Cortex of kidney (tissue), 1 donor: ENCODE results near the gene MRPS18A.

Experiments used
- DNase-seq: peaks from one replicate; lab custom pipeline; 2025; lab: John Stamatoyannopoulos, UW

The MRPS18A gene

DNA sequence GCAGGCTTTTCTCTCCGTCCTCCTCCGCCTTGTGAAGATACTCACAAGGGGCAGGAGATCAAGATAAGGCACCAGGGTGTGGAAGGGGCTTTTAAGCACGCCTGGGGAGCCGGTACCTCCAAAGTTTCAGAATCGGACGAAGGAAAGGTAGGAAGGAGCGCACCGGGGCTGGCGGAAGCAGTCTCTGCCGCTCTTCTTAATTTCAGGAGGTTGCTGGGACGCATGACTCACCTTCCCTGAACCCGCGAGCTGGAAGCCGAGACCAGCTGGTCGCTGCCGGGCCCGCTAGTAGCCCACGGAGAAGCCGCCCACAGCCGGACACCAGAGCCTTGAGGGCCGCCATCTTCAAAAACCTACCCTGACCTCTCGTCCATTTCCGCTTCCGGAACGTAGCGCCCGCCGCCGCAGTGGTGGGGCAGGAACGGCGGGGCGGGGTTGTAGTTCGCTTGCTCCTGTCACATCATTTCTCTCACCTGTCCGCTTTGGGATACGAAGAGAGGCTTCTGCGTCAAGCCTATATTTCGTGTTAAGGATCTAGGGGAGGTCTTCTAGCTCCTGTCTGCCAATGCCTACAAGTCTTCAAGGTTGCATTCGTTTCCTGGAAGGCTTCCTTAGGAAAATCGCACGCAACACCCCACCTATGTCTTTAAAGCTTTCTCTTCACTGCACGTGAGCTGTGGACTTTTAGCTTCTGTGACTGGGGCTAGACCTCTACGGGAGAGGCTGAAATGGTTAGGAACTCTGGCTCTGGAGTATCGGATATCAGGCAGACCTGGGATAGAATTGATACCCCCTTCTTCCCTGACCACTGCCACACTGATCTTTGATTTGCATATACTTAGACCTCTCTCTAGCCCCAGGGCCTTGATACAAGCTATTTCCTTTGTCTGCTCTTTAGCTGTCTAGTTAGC lies at the start of gene MRPS18A:
Gene MRPS18A (minus strand): TSS at position 355 of the 911 bp plus-strand sequence. CDS start 12 bp downstream, at position 343.
- no peak for DNase-seq

DNA sequence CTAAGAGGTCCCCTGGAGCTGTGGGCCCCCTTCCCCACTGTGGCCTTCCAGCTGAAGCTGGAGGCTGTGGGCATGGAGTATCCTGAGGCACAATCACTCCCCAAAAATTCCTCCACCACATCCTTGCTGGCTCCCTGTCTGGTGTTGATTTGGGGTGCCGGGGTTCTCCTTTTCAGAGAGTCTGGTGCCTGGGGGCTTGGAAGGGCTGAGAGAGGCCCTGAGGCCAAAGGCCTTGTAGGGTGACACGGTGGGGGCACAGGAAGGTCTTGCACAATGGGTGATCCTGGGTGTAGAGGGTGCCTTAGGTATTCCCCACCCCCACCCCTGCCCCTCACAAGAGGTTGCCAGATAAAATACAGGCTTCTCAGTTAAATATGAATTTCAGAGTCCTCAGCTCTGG lies 49.3 kb upstream of the MRPS18A start:
- no peak for DNase-seq

DNA sequence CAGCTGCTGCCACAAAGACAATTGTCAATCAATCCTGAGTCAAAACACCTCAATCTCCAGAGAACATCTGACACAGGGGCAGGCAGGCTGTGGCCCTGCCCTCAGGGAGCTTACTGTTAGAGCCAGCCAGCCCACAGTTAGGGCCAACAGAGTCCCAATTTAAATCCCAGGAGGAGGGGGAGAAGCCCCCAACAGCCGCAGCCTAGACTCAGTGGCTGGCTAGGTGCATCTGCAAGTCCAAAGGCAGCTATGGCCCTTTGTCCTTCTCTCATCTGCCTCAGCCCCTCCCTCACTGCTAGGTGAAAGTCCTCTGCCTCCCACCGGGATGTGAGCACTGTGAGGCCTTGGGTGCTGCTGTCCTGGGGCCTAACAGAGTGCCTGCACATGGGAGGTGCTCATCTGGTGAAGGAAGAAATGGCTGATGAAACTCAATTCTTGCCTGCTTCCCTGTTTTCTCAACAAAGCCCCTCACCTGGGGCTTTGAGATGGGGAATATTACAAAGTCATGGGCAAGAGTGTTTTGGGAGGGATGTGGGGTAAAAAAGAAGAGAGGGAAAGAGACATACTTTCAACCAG lies 48.7 kb upstream of the MRPS18A start:
- DNase-seq, result no peak

DNA sequence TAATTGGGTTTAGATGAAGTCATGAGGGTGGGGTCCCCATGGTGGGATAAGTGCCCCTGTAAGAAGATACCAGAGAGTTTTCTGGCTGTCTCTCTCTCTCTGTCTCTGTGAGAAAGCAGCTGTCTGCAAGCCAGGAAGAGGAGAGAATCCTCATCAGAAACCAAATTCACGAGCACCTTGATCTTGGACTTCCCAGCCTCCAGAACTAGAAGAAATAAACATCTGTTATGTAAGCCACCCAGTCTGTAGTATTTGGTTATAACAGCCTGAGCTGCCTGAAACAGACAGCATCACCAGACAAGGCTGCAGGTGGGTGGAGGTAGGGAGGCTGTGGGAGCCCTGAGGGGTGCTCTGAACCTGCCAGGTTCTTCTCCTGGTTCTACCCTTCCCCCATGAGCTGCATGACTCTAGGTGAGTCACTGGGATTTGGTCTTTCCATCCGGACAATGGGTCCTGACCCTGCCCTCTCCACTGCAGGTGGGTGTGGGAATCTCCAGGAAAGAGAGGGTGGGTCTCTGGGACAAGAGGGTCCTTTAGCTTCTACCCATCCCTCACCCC lies 48.1 kb upstream of the MRPS18A start:
- DNase-seq, result no peak

DNA sequence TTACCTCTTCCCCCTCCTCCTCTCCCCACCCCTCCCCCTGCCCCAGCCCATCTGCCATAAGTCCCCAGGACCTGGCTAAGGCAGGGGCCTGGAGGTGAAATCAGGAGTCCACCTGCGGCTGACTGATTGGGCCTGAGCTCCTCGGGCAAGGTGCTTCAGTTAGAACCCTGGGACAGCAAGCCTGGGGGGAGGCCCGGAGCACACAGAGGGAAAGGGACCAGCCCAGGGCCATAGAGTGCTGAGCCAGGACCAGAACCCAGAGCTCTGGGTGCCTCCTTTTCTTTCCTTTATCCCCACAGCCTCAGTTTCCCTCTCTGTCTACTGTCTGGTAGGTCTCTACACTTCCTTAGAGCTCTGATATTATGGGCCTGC lies 46.7 kb upstream of the MRPS18A start:
- no peak for DNase-seq

DNA sequence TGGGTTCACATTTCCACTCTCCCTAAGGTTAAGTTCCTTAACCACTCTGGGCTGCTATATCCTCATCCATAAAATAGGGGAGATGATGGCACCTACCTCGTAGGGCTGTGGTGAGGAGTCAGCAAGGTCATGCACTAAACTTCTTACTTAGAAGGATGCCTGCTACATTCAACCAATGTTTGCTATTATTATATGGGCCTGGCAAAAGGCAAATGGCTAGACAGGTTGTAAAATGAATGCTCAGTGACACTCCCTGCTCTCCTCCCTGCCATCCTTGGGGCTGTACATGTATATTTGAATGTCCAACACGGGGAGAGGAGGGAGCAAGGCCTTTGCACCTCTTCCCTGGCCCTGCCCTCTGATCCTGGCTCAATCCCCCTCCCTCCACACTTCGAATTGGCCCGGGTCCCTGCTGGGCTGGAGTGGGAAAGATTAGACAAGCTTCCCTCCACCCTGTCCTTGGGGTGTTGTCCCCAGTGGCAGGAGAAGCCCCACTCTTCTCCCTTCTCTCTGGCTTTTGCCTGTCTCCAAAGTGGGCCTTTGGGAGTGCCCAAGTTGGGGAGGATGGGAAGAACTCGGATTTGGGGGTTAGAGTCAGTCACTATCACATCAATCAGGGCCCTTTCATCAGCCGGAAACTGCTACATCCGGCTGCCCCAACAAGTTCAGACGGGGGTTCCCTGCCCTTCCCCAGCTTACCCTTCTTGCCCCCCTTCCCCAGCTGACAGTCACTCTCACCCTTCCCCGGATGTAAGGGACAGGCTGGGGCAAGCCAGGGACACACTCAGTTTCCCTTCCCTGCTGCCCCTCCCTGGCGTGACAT lies 46.1 kb upstream of the MRPS18A start:
- no peak for DNase-seq

DNA sequence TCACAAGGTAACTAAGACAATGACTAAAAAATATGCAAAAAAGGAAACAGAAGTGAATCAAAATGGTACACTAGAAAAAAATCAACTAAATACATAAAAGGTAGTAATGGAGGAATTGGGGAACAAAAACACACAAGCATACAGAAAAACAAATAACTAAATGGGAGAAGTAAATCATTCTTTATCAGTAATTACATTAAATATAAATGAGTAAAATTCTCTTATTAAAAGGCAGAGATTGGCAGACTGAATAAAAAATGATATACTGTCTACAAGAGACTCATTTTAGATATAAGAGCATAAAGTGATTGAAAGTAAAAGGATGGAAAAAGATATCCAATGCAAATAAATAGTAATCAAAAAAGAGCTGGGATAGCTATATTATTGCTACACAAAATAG lies 43.0 kb upstream of the MRPS18A start:
- no peak for DNase-seq

DNA sequence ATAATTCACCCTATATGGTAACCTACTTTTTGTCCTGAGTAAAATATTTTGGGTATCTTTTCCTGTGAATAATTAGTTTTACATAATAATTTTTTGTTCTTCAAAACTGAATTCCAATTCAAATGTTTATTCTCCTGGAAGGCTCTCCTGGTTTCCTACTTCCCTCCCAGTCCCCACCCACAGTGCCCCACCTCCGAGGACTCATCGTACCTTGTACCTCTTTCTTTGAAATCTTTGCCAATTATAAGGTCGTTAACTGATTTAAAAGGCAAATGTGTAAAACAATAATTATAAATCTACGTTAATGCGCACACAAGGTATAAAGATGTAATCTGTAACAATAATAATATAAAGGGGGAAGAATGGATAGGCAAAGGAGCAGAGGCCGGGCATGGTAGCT lies 41.9 kb upstream of the MRPS18A start:
- no peak for DNase-seq

DNA sequence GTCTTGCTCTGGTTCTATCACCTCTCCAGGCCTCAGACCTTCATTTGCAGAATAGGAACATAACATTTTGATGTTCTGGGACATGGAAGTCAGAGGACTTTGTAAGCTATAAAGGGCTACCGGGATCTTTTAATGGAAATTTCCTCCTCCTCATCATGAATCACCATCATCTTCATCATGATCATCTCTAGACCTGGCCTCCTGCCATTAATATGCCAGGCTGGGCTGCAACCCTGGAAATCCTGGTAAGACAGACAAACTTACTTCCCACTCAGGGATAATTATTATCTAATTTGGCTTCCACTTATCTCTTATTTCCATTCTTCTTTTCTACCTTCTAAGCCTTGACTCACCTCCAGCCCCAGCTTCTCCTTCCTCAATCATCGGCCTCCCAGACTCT lies 41.0 kb upstream of the MRPS18A start:
- DNase-seq, result no peak

DNA sequence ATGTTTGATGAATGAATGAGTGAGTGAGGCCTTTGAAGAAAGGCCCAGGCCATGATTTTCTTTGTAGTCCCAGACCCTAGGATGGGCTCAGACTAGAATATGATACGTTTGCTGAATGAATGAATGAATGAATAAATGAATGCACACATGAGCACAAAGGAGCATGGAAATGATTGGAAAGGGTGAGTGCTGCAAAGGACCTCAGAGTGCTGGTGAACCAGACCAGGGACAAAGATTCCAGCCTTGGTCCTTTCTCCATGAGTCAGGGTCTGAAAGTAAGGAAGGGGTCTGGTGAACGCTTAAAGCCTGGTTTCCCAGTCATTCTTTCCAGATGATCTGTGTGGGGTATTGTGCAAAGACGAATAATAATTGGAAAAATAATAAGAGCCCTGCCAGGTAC lies 40.0 kb upstream of the MRPS18A start:
- DNase-seq, result no peak

DNA sequence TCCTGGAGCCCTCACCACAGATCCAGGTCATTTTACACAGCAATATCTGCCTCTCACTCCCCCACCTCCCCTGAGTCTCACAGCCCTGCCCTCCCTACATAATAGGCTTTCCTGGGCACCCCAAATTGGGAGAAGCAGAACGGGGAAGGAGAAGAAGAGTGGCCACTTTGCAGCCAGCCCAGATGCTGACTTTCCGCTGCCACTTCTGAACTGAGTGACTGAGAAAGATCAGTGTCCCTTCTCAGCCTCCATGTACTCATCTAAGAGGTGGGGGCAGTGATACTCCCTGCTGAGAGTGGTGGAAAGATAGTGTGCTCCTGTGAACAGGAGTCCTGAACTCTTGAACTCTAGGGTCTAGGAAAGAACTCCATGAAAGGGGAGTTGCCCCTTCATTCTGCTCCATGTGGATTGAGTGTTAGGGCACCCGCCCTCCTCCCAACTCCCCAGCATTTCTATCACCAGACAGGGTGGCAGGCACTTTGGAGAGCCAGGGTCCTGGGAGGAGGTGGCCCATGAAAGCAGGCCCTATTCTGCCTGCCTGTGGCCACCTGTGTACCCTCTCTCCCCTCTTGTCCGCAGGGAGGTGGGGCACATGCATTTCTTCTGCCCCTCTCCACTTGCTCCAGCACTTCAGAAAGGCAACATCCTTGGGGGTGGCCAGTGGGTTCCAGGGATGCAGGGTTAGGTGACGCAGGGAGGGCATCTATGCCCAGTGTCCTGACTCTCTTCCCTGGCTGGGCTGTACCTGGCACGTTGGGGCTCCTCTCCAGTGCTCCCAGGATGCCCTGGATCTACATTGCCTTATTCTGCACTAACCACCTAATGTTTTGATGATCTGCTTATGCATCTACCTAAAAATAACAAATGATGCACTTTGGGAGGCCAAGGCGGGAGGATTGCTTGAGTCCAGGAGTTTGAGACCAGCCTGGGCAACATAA lies 38.3 kb upstream of the MRPS18A start:
- no peak for DNase-seq

DNA sequence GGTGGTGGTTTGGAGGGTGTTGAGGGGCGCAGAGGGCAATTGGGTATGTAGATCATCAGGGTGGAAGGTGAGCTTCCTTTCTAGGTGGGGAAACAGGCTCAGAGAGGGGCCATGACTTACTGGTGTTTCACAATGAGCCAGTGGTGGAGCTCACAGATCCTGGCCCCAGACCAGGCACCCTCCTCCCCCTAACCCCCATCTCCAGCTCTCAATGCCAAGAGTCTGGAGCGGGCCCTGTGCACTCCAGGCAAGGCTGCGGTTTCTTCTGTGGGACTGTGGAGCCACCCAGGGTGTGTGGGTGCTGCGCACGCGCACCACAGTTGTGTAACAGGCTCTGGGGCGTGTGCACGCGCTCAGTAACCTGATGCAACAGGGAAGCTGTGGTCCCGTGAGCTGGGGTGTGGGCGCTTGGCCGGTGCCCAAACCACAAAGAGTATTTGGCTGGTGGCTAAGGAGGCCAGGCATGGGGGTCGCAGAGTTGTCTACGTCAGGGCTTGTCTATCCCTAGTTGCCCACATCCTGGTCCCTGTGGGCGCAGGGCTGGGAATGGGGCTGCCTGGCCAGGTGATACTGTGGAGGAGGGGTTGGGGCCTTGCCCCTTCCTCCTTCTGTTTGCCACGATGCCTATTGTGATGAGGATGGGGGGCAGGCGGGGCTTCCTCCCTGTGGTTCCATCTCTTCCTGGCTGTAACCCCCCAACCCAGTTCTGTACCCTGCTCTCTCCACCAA lies 37.5 kb upstream of the MRPS18A start:
- no peak for DNase-seq

DNA sequence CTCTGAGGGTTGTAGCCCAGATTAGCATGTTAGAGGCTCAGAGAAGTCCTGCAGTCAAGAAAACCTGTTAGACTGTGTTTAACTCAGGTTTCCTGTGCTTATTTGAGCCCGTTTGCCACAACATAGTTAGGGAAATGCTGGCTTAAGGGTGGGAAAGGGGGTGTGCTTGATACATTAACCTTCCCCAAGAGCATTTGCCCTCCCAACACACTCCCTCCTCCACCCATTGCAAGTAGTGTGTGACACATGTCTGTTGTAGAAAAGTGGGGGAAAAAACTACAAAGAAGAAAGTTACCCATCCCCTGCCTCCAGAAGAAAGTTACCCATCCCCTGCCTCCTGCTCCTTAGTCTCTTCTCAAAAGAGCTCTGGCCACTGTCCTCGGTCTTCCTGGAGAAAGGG lies 36.8 kb upstream of the MRPS18A start:
- no peak for DNase-seq

DNA sequence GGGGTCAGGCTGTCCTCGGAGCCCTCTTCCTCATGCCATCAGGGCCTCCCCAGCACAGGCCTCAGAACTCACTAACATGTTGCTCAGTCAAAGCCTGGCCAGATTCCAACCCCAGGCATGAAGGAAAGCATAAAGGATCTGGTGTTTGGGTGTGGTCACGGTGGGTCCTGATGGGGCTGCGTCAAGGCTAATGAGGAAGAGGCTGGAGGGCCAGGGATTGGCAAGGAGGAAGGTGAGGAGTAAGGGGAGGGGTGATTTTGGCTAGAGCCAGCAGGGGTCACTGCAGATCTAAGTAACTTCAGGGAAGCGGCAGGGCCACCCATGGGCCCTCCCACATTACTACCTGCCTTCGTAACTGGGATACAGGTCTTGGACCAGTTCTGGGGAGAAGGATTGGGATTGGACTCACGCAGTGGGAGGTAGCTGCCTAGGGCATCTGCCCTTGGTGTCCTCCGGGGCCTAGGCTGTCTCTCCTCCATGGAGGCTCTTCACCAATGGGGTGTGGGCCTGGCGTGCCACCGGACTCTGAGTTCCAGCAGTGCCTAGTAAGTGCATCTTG lies 36.2 kb upstream of the MRPS18A start:
- no peak for DNase-seq

DNA sequence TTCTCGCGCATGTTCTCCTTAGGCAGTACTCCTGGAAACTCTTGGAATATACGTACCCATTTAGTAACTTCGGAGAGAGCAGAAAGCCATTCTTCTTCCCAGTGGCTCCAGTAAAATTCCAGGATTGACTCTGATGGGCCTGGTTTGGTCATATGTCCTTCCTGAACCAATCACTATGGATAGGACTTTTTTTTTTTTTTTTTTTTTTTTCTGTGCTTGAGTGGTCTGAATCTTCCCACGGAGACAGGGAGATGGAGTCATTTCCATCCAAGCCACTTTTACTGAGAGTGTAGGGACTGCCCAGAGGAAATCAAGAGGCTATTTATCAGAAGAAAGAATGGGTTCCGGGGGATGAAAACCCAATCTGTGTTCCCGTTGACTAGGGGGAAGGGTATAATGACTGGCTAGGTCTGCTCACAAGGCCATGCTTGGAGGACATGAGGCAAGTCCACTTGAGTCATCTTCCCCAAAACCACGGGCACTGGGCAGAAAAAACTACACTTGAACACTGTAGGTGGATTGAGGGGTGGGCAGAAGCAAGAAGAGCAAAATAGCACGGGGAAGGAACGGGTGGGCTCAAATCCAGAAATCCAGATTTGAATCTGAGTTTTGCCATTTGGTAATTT lies 35.4 kb upstream of the MRPS18A start:
- DNase-seq, result no peak

DNA sequence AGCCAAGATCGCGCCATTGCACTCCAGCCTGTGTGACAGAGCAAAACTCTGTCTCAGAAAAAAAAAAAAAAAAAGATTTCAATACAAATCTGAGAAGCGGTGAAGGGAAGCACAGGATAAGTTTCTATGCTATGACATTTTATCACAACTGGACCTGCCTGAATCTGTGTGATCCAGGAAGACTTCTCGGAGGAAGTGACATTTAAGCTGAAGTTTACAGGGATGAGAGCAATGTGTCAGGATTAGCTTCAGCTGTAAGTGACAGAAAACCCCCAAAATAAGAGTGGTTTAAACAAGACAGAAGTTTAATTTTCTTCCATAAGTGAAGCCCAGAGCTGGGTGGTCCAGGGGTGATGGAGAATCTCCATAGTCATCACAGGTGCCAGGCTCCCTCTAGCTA lies 33.4 kb upstream of the MRPS18A start:
- no peak for DNase-seq

DNA sequence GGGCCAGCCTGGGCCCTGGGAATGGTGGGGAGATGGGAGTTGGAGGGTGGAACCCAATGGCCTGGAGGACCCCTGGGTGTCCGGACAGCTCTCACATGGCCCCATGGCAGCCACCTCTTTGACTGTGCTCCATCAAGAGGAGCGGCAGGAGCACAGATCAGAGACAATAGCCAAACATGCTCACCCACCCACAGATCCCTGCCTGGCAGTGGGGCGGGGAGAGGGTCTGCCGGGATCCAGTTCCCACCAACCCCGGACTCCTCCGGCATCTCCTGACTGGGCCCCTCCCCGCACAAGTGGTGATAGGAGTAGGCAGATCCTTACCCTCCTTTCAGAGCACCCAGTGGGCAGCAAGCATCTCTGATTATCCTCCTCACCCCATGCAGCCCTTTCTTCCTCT lies 31.9 kb upstream of the MRPS18A start:
- DNase-seq, result no peak

DNA sequence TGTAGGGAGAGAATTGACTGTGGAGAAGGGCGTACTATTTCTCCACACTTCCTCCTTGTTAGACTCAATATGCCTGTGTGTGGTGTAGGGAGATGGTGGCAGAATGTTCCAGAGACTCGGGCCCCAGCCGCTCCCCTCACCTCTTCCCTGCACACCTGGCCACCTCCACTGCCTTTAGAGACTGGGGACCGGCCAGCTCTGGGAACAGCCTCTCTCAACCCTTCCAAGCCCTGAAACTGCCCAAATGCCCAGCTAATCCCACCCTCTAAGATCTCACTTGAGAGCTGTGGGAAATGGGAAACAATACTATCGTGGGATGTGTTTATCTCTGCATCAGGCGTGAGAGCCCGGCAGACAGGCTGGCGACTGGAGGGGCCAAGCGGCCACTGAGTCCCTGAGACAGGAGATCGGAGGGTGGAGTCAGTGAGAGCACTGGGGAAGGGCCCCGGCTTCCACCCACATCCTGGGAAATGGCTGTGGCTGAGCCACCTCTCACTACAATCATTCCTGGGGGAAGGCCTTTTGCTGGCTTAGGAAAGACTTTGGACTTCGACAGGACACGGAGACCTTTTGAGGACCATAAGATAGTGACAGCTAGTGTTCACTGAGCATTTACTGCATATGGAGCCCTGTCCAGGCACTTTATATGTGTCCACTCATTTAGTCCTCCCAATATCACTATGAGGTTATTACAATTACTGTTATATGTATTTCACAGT lies 31.0 kb upstream of the MRPS18A start:
- no peak for DNase-seq

DNA sequence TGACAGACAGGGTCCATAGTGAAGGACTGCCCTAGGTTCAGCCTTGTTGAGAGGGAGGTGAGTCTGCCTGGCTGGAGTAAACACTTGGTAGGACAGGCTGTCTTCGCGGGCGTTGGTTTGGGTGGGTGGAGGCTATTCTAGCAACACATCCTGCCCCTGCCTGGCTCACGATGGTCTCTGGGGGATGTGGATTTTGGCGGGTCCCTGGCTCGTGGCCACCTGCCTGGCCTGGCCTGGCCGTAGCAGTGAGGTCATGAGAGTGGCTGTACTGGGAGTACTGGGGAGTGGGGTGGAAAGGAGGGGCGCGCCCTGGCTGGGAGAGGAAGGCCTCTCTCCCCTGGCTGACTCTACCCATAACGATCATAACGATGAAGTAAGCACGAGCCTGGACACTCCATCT lies 30.2 kb upstream of the MRPS18A start:
- DNase-seq, result no peak
